T-cell (primary cell): ENCODE measurements around the gene GRHL1. TPM values are rescaled to one million over a fixed set of nuclear protein-coding genes. Genes with fewer than 3 reads are reported as not detected.
"Not testable (repeated sequence)": the region's sequence is repeated elsewhere in the genome, so short reads cannot be mapped to it uniquely, and the experiment has no call there.

Experiments
- ATAC-seq, 4 experiments: fragments of 200-7000 bp in 3 of 4; fragments of 150-1000 bp in 1 of 4; cut with Tn5 transposase; replicated peaks in 1 of 4; 1 replicate in 3 of 4; 2 replicates in 1 of 4; pipeline ENCODE4 v1.10.0; 2021; ENCODE audit warnings: moderate library complexity in 3 of 4, mild to moderate bottlenecking in 2 of 4, moderate number of reproducible peaks in 1 of 4
- CTCF ChIA-PET, 2 donors: fragments of 300-600 bp; sonication (Branson Sonifier 250); formaldehyde crosslinking; loops; one replicate each; lab custom pipeline; 2022; ENCODE audit warnings: antibody characterized with exemption in 2 of 2; lab: Charles Lee
- POLR2A ChIA-PET, 2 donors: fragments of 300-600 bp; sonication (Branson Sonifier 250); formaldehyde crosslinking; loops; one replicate each; lab custom pipeline; 2022; ENCODE audit warnings: antibody characterized with exemption in 2 of 2; lab: Charles Lee
- DNase-seq, 35 experiments: peaks; one replicate each; pipeline versions ENCODE4 v3.0.0 to v3.0.0-alpha.2; 2013 to 2023
- H3K27ac ChIP-seq: one replicate; pipeline ENCODE4 v1.5.1; 2013; ENCODE audit warnings: low read length
- H3K27me3 ChIP-seq, 2 experiments: replicated peaks in 1 of 2; 1 replicate in 1 of 2; 2 replicates in 1 of 2; pipeline versions ENCODE4 v1.6.1 to v1.7.0; 2013; ENCODE audit warnings: low read length in 1 of 2, mixed read lengths in 1 of 2; ENCODE audit not compliant: control insufficient read depth in 2 of 2, insufficient read depth in 2 of 2; ENCODE audit errors: extremely low read depth in 1 of 2
- H3K36me3 ChIP-seq, 2 donors: 1 replicate in 1 of 2; 2 replicates in 1 of 2; pipeline versions ENCODE4 v1.6.1 to v1.7.0; 2013; ENCODE audit warnings: low read length in 1 of 2; ENCODE audit not compliant: control insufficient read depth in 2 of 2, insufficient read depth in 1 of 2; ENCODE audit errors: extremely low read depth in 1 of 2
- H3K4me1 ChIP-seq, 2 experiments: 1 replicate in 1 of 2; 2 replicates in 1 of 2; pipeline versions ENCODE4 v1.6.1 to v1.7.0; 2013; ENCODE audit warnings: low read length in 2 of 2, mixed read lengths in 1 of 2; ENCODE audit not compliant: insufficient read depth in 2 of 2, control insufficient read depth in 1 of 2; ENCODE audit errors: extremely low read depth in 1 of 2
- H3K4me3 ChIP-seq, 2 donors: 1 replicate in 1 of 2; 2 replicates in 1 of 2; pipeline versions ENCODE4 v1.5.1 to v1.7.0; 2013; ENCODE audit warnings: mild to moderate bottlenecking in 2 of 2, low read length in 1 of 2, moderate library complexity in 1 of 2; ENCODE audit not compliant: control insufficient read depth in 1 of 2; ENCODE audit errors: extremely low read depth in 1 of 2
- H3K9me3 ChIP-seq: 2 replicates; pipeline ENCODE4 v1.7.0; 2013
- H3K27ac Mint-ChIP-seq, 2 donors: one replicate each; pipeline ENCODE4 v1.8.0; 2020 to 2021; ENCODE audit warnings: mild to moderate bottlenecking in 2 of 2, mixed read lengths in 2 of 2
- H3K27me3 Mint-ChIP-seq, 2 donors: one replicate each; pipeline ENCODE4 v1.8.0; 2021 to 2022; ENCODE audit warnings: mixed read lengths in 2 of 2
- H3K36me3 Mint-ChIP-seq: one replicate; pipeline ENCODE4 v1.8.0; 2021; ENCODE audit warnings: mixed read lengths
- H3K4me1 Mint-ChIP-seq, 3 donors: one replicate each; pipeline ENCODE4 v1.8.0; 2020 to 2022; ENCODE audit warnings: mixed read lengths in 3 of 3, mild to moderate bottlenecking in 1 of 3
- H3K4me3 Mint-ChIP-seq, 3 donors: one replicate each; pipeline ENCODE4 v1.8.0; 2020 to 2022; ENCODE audit warnings: mild to moderate bottlenecking in 3 of 3, mixed read lengths in 3 of 3, moderate library complexity in 3 of 3
- H3K9me3 Mint-ChIP-seq, 3 donors: one replicate each; pipeline ENCODE4 v1.8.0; 2020 to 2022; ENCODE audit warnings: mixed read lengths in 3 of 3
- WGBS: methylation state at CpG from one replicate; pipeline ENCODE4 v1.1.5; 2013; ENCODE audit warnings: missing lambda C conversion rate; ENCODE audit not compliant: insufficient coverage; 5-methylcytosine and 5-hydroxymethylcytosine counted together
- total RNA-seq, 35 experiments: library from RNA in 6 of 35; stranded (reverse) in 6 of 35; fragments of 120-200 nt in 1 of 35; gene quantifications; one replicate each; pipeline versions ENCODE4 v1.2.1 to v1.2.4 and lab custom pipeline; 2013 to 2026

Gene GRHL1
- total RNA-seq, 5 donors from 2014 or later (not counting 1 experiment from before 2014, with no cell fraction given) = 0.07 to 0.61 (median 0.43) TPM

DNA sequence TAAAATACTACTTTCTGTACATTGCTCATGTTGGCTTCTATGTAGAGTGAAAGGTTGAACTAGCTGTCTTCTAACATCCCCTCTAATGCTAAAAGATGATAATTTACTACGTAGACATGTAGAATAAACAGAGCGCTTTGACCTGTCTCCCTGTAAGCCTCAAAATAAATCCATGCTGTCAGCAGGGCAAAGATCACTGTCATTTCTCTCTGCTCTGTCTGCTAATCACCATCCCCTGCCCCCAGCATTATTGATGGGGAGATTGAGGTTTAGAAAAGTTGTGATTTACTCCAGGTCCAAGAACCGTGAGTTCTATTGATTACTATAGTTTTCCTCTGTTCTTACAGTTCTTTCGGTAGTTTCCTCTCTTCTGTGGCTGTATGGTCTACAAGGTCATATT is 39.0 kb upstream of the GRHL1 start:
- Mint-ChIP-seq H3K36me3 (peaks cover 58% of the 10 kb centered on the region), H3K27ac (no peak overlapping the region), H3K27me3 (no peaks in the 10 kb centered on the region), H3K9me3 (no peaks in the 10 kb centered on the region), H3K4me1 (no peaks in the 10 kb centered on the region), H3K4me3 (no peak overlapping the region)
- H3K9me3 ChIP-seq = no peaks in the 10 kb centered on the region
- no peaks in the 10 kb centered on the region for H3K4me1 ChIP-seq
- H3K27ac ChIP-seq = no peak overlapping the region
- CTCF ChIA-PET = interaction anchor here (0.5 kb wide), 2 partner anchors 126 to 764 kb away, joined by 3 to 5 read pairs; no protein-coding TSS in a partner anchor
- ATAC-seq (no peak), DNase-seq (no peak)
- peaks cover 0 to 35% of the 10 kb centered on the region in 2 donors for H3K36me3 ChIP-seq
- POLR2A ChIA-PET = no interaction called here
- no CpG with 5 or more reads among the region's 4 CpGs for whole genome bisulfite sequencing
- no peak overlapping the region for H3K4me3 ChIP-seq
- H3K27me3 ChIP-seq = no peaks in the 10 kb centered on the region

DNA sequence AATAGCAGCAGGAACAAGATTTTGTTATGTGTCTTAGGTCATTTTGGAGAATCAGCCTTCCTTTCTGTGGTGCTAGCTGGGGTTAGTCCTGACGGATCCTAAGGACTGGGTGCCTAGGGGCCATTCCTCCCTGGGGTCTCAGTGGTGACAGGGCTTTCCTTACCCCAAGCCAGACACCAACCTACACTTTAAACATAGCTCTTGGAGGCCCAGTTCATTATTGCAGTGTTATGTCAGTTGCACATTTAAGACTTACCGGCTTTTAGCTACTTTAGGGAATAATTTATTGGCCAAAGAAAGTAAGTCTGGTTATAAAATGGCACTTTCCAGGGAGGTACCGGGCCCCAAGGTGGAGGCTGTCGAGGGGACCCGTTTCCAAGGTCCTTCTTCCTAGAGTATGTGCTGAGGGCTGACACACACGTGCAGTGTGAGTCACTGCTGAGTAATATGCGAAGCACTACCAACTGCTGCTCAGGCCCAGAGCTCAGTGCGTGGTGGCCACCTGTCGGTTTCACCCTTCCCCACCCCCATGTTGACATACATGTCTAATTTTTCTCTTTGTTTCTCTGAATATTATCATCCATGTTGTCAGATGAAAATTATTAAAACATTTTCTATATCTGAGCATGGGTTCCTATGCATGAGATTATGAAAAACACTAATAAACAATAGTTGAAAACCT is 37.0 kb upstream of the GRHL1 start:
- ATAC-seq = peak in 2 of 4 experiments; percentile 30 to 55
- H3K4me3 Mint-ChIP-seq = no peak overlapping the region
- peak overlapping the region in 1 of 2 donors; percentile 19 for H3K27ac Mint-ChIP-seq
- no peaks in the 10 kb centered on the region for H3K9me3 Mint-ChIP-seq
- Histone ChIP-seq H3K4me3 (no peak overlapping the region), H3K9me3 (no peaks in the 10 kb centered on the region), H3K36me3 (peaks cover 0 to 43% of the 10 kb centered on the region in 2 donors), H3K4me1 (no peaks in the 10 kb centered on the region), H3K27ac (no peak overlapping the region), H3K27me3 (no peaks in the 10 kb centered on the region)
- CTCF ChIA-PET = no interaction called here
- WGBS = 44% methylated on average over 5 of the region's 9 CpGs
- POLR2A ChIA-PET = no interaction called here
- no peaks in the 10 kb centered on the region for H3K27me3 Mint-ChIP-seq
- DNase-seq = no peak
- peaks cover 55% of the 10 kb centered on the region for H3K36me3 Mint-ChIP-seq
- no peaks in the 10 kb centered on the region for H3K4me1 Mint-ChIP-seq

DNA sequence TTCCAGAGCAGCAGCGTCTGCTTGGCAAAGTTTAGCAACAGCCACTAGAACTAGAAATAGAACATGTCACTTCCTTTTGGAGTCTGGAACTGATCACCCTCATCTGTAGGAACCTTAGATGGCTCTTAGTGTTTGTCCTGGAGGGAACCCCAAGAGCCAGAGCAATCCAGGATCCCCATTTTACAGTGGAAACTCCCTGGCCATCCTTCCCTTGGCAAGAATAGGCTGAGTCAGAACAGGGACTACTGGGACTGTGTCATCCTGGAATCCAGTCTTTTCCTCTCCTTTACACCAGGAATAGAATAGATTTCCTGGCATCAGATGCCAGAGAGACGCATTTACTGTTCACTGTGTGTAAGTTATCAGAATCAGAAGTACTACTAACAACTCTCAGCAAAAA is 33.2 kb upstream of the GRHL1 start:
- Mint-ChIP-seq H3K4me1 (no peaks in the 10 kb centered on the region), H3K4me3 (no peak overlapping the region), H3K36me3 (peaks cover 61% of the 10 kb centered on the region), H3K27ac (no peak overlapping the region), H3K27me3 (no peaks in the 10 kb centered on the region), H3K9me3 (no peaks in the 10 kb centered on the region)
- ChIA-PET POLR2A (no interaction called here), CTCF (no interaction called here)
- Histone ChIP-seq H3K9me3 (no peaks in the 10 kb centered on the region), H3K4me3 (no peak overlapping the region), H3K36me3 (peaks cover 3 to 51% of the 10 kb centered on the region in 2 donors), H3K27ac (no peak overlapping the region), H3K27me3 (no peaks in the 10 kb centered on the region), H3K4me1 (no peaks in the 10 kb centered on the region)
- DNase-seq (no peak), ATAC-seq (no peak)
- whole genome bisulfite sequencing = 100% methylated on average over 1 of the region's 2 CpGs

DNA sequence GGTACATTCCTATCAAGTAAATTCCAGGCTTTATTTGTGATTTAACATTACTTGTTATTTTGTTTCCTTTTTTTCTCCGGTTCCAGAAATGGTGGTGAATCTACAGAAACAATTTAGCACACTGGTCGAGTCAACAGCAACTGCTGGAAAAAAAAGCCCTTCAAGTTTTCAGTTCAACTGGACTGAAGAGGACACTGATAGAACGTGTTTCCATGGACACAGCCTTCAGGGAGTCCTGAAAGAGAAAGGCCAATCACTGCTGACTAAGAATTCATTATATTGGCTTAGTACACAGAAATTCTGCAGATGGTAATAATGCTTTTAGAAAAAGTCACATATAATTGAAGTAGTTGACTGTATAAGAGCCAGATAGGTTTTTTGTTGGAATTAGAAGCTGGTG is 32.0 kb upstream of the GRHL1 start:
- H3K36me3 Mint-ChIP-seq = peaks cover 61% of the 10 kb centered on the region
- CTCF ChIA-PET = no interaction called here

DNA sequence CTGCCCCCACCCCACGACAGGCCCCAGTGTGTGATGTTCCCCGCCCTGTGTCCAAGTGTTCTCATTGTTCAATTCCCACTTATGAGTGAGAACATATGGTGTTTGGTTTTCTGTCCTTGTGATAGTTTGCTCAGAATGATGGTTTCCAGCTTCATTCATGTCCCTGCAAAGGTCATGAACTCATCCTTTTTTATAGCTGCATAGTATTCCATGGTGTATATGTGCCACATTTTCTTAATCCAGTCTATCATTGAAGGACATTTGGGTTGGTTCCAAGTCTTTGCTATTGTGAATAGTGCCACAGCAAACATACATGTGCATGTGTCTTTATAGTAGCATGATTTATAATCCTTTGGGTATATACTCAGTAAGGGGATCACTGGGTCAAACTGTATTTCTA is 24.5 kb upstream of the GRHL1 start:
- H3K4me1 ChIP-seq, H3K27ac ChIP-seq, H3K36me3 ChIP-seq, H3K27me3 Mint-ChIP-seq, H3K27ac Mint-ChIP-seq, H3K4me3 ChIP-seq, ATAC-seq, H3K4me1 Mint-ChIP-seq, H3K9me3 Mint-ChIP-seq, DNase-seq, POLR2A ChIA-PET, H3K27me3 ChIP-seq, H3K9me3 ChIP-seq, H3K4me3 Mint-ChIP-seq: not testable (repeated sequence)
- H3K36me3 Mint-ChIP-seq = peaks cover 75% of the 10 kb centered on the region
- CTCF ChIA-PET = interaction anchor here in 1 of 2 donors (0.7 kb wide), 1 partner anchor 27 kb away, joined by 3 read pairs; no protein-coding TSS in a partner anchor
- no CpG with 5 or more reads among the region's 2 CpGs for WGBS

More for the DNA sequence above, 32.0 kb upstream of the GRHL1 start:
- ATAC-seq (no peak), DNase-seq (no peak)
- H3K27me3 ChIP-seq = no peaks in the 10 kb centered on the region
- H3K27me3 Mint-ChIP-seq = no peaks in the 10 kb centered on the region
- no peak overlapping the region for H3K4me3 ChIP-seq
- H3K27ac Mint-ChIP-seq = no peak overlapping the region
- H3K36me3 ChIP-seq = peaks cover 4 to 43% of the 10 kb centered on the region in 2 donors
- 80% methylated on average over 3 of the region's 3 CpGs for WGBS
- no peaks in the 10 kb centered on the region for H3K9me3 Mint-ChIP-seq
- H3K9me3 ChIP-seq = no peaks in the 10 kb centered on the region
- POLR2A ChIA-PET = no interaction called here
- H3K27ac ChIP-seq = no peak overlapping the region
- no peaks in the 10 kb centered on the region for H3K4me1 ChIP-seq
- H3K4me3 Mint-ChIP-seq = no peak overlapping the region
- H3K4me1 Mint-ChIP-seq = no peaks in the 10 kb centered on the region

DNA sequence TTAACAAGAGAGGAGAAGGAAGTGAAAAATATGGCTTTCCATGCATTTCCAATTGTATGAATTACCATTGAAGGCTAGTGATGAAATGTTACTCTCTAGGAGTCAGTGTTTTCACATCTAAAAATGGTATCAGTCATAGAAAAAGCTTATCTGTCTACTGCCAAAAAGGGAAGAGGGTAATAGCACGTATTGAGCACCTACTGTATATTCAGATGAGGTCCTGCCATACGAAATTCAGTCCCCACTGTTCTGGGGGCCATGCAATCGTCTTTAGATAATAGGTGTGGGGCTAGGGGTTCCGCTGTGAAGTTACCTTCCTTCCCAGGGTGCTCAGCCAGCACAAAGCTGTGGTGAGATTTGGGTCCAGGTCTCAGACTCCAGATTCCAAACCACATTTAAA is 14.2 kb upstream of the GRHL1 start:
- H3K4me3 ChIP-seq = no peak overlapping the region
- H3K36me3 Mint-ChIP-seq = peaks cover 18% of the 10 kb centered on the region
- CTCF ChIA-PET = interaction anchor here in 1 of 2 donors (0.9 kb wide), 1 partner anchor 47 kb away, joined by 3 read pairs; no protein-coding TSS in a partner anchor
- H3K27me3 ChIP-seq = peaks cover 0 to 3% of the 10 kb centered on the region in 2 experiments
- no peaks in the 10 kb centered on the region for H3K9me3 ChIP-seq
- no CpG with 5 or more reads among the region's 4 CpGs for WGBS
- H3K4me3 Mint-ChIP-seq = no peak overlapping the region
- no peak overlapping the region for H3K27ac Mint-ChIP-seq
- POLR2A ChIA-PET = no interaction called here
- H3K27me3 Mint-ChIP-seq = no peaks in the 10 kb centered on the region
- peaks cover 0 to 11% of the 10 kb centered on the region in 2 donors for H3K36me3 ChIP-seq
- H3K9me3 Mint-ChIP-seq = no peaks in the 10 kb centered on the region
- peaks cover 0 to 4% (median 0%) of the 10 kb centered on the region in 3 donors for H3K4me1 Mint-ChIP-seq
- no peak overlapping the region for H3K27ac ChIP-seq
- DNase-seq (no peak), ATAC-seq (no peak)
- H3K4me1 ChIP-seq = no peaks in the 10 kb centered on the region
